HUDEP-2 (cell line): ENCODE results near the gene KPNB1.
"Not testable (repeated sequence)": the region's sequence is repeated elsewhere in the genome, so short reads cannot be mapped to it uniquely, and the experiment has no call there.

Source experiments
- DNase-seq, 76 experiments: peaks; one replicate each; lab custom pipeline; 2025; ENCODE audit not compliant: unreplicated experiment in 76 of 76; lab: John Stamatoyannopoulos, UW

KPNB1 gene

GRCh38 chr17:47676199-47676472 lies 26.4 kb downstream of the KPNB1 start:
- no peak for DNase-seq

GRCh38 chr17:47676510-47677165 lies 26.9 kb downstream of the KPNB1 start:
- no peak for DNase-seq

GRCh38 chr17:47678196-47678595 lies 28.5 kb downstream of the KPNB1 start:
- no peak for DNase-seq

GRCh38 chr17:47682138-47682537 lies 32.4 kb downstream of the KPNB1 start:
- DNase-seq, result no peak

- not testable (repeated sequence) for DNase-seq
These were observed 33.0 kb downstream of the KPNB1 start for GRCh38 chr17:47682727-47683126.

GRCh38 chr17:47684025-47684424 lies 34.3 kb downstream of the KPNB1 start:
- no peak for DNase-seq

GRCh38 chr17:47684535-47685193 lies 34.9 kb downstream of the KPNB1 start:
- no peak for DNase-seq

- no peak for DNase-seq
These were observed 36.0 kb downstream of the KPNB1 start for GRCh38 chr17:47685556-47686275.

GRCh38 chr17:47686276-47686635 lies 36.5 kb downstream of the KPNB1 start:
- DNase-seq, result no peak

GRCh38 chr17:47686664-47687327 lies 37.1 kb downstream of the KPNB1 start:
- no peak for DNase-seq

GRCh38 chr17:47687328-47687690 lies 37.6 kb downstream of the KPNB1 start:
- no peak for DNase-seq

GRCh38 chr17:47687748-47688147 lies 38.0 kb downstream of the KPNB1 start:
- peak in 1 of 76 experiments; percentile 10 for DNase-seq

GRCh38 chr17:47690121-47690520 lies 40.4 kb downstream of the KPNB1 start:
- DNase-seq, result no peak

- no peak for DNase-seq
These were observed 42.6 kb downstream of the KPNB1 start for GRCh38 chr17:47692137-47692894.

- peak in 7 of 76 experiments; percentile 6 to 39 (median 13) for DNase-seq
These were observed 43.4 kb downstream of the KPNB1 start for GRCh38 chr17:47692895-47693730.

GRCh38 chr17:47693731-47694580 lies 44.2 kb downstream of the KPNB1 start, which contains the start of gene TBKBP1:
TBKBP1 (plus strand) TSS chr17:47694161; CDS start chr17:47696113, 1,952 bp downstream.
- DNase-seq, result peak in 6 of 76 experiments; percentile 6 to 27 (median 21)

GRCh38 chr17:47694581-47695428 lies 45.1 kb downstream of the KPNB1 start:
- DNase-seq, result peak in 6 of 76 experiments; percentile 7 to 38 (median 20)
